CD4-positive, alpha-beta T cell treated with Interleukin-15 for 4 hours (primary cell): ENCODE measurements around the gene AZI2.

Source experiments
- DNase-seq: peaks from one replicate; pipeline ENCODE4 v3.0.0-alpha.2; 2020; ENCODE audit warnings: low spot score

The AZI2 gene

GRCh38 chr3:28300345-28300962 is 48.2 kb downstream of the AZI2 start:
- DNase-seq: no peak

GRCh38 chr3:28299705-28300104 is 48.9 kb downstream of the AZI2 start:
- no peak for DNase-seq

- DNase-seq: no peak
Observed at GRCh38 chr3:28295898-28296490, 52.6 kb downstream of the AZI2 start.

- no peak for DNase-seq
Observed at GRCh38 chr3:28294667-28295413, 53.8 kb downstream of the AZI2 start.

GRCh38 chr3:28292622-28293021 is 56.0 kb downstream of the AZI2 start:
- no peak for DNase-seq

- DNase-seq: no peak
Observed at GRCh38 chr3:28291577-28291976, 57.0 kb downstream of the AZI2 start.

- DNase-seq: no peak
Observed at GRCh38 chr3:28290863-28291300, 57.7 kb downstream of the AZI2 start.

GRCh38 chr3:28287046-28287445 is 61.6 kb downstream of the AZI2 start:
- DNase-seq: no peak

GRCh38 chr3:28286595-28286994 is 62.0 kb downstream of the AZI2 start:
- DNase-seq: peak; percentile 27

GRCh38 chr3:28280781-28281180 is 67.8 kb downstream of the AZI2 start:
- DNase-seq: no peak

GRCh38 chr3:28279770-28280169 is 68.9 kb downstream of the AZI2 start:
- no peak for DNase-seq

- DNase-seq: no peak
Observed at GRCh38 chr3:28278918-28279317, 69.7 kb downstream of the AZI2 start.

GRCh38 chr3:28273837-28274236 is 74.8 kb downstream of the AZI2 start:
- DNase-seq: no peak
